HL-60/S4 treated with retinoic acid at 250 ng/mL for 4 days and 3 days (cell line): ENCODE results near the gene ELANE.
"Not testable (repeated sequence)": the region's sequence is repeated elsewhere in the genome, so short reads cannot be mapped to it uniquely, and the experiment has no call there.

Source experiments
- in situ Hi-C: fragments of 300-500 bp; cut with MboI; formaldehyde crosslinking; loops from 2 replicates; pipeline ENCODE4 v1.7.0; 2022; ENCODE audit warnings: low sequenced_read_pairs

ELANE gene

DNA sequence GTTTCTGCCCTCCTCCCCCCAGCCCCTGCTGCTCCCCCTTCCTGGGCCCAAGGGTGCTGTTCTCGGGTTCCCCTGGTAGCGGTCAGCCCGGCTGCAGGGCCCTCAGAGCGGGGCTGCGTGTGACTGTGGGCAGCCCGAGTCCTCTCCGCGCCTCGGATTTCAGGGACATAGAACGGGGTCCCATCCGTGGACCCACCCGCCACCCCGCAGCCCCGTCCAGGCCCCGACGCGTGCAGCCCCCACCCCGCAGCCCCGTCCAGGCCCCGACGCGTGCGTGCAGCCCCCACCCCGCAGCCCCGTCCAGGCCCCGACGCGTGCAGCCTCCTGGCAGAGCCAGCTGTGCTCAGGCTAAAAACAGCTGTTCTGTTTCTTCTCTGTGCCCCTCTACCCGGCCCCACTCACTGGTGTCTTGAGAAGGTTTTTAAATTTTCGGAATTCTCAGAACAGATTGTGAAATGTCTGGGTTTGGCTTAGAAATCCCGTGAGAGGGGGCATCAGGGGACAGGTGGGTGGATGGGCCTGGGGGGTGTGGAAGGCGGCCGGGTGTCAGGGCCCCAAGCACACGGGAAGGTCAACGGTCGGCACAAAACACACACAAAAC, 16.8 kb upstream of the ELANE start:
- in situ Hi-C loops, result no loop called here

- in situ Hi-C loops, result no loop called here
Measured at GRCh38 chr19:840519-841206, 11.4 kb upstream of the ELANE start, which contains the start of gene PRTN3. PRTN3 (plus strand) TSS chr19:840999; CDS start chr19:841009, 10 bp downstream.

GRCh38 chr19:842802-843179, 9.3 kb upstream of the ELANE start:
- in situ Hi-C loops, result not testable (repeated sequence)

DNA sequence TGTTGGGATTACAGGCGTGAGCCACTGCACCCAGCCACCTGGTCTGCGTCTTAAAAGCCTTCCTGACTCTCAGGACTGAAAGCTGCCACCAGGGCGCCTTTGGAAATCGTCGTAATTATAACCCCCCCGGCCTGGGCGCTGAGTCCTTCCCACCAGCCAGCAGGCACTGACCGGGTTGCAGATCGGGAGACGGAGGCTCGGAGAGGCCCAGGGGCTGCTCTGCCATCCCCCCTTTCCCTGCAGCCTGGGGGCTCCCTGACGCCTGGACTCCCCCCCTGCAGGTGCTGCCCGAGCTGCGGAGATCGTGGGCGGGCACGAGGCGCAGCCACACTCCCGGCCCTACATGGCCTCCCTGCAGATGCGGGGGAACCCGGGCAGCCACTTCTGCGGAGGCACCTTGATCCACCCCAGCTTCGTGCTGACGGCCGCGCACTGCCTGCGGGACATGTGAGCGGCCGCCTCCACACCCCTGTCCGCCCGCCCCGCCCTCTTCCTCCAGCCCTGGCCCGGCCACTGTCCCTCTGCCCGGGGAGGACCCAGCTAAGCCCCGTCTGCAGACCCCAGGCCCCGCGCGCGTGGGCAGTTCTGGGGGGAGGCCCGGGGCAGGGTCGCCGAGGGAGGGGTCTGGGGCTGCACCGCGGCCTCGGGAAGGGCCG, 8.8 kb upstream of the ELANE start:
- in situ Hi-C loops, result no loop called here

DNA sequence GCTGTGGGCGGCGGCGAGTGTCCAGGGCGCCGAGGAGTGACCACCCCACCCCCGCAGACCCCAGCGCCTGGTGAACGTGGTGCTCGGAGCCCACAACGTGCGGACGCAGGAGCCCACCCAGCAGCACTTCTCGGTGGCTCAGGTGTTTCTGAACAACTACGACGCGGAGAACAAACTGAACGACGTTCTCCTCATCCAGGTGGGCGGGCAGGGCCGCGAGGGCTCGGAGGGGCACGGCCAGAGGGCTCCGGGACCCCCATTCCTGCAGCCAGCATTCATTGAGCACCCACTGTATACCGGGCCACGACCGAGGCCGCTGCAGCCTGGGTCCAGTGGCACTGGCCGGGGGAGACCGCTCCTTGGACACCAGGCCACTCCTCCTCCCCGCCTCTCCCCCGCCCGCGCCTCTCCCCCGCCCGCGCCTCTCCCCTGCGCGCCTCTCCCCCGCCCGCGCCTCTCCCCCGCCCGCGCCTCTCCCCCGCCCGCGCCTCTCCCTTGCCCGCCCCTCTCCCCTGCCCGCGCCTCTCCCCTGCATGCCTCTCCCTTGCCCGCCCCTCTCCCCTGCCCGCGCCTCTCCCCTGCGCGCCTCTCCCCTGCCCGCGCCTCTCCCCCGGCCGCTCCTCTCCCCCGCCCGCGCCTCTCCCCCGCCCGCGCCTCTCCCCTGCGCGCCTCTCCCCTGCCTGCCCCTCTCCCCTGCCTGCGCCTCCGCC, 8.1 kb upstream of the ELANE start:
- in situ Hi-C loops, result no loop called here

- in situ Hi-C loops, result no loop called here
Measured at GRCh38 chr19:844546-844971, 7.5 kb upstream of the ELANE start.

GRCh38 chr19:845707-846521, 6.2 kb upstream of the ELANE start:
- in situ Hi-C loops, result no loop called here

DNA sequence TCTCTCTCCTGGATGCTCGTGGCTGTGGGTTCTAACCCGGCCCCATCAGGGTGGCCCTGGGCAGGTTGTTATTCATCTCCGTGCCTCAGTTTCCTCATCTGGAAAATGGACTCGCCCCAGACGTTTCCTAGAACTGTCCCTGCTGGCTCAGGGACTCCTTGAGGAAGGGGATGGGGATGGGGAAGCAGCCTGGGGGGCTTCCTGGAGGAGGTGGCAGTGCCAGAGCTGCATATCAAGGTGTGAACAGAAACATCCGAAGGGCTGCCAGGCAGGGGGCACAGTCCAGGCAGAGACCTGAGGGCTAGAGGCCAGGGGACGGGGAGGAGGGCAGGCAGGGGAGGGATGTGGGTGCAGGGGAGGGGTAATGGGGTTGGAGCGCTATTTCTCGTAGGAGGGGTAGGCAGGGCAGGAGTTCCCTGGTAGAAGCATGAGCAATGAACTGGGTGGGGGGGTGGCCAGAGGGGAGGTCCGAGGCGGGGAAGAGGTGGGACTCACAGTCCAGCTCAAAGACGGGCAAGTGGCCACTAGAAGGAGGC, 3.6 kb upstream of the ELANE start:
- in situ Hi-C loops, result no loop called here

GRCh38 chr19:849195-849594, 2.9 kb upstream of the ELANE start:
- in situ Hi-C loops, result not testable (repeated sequence)

- in situ Hi-C loops, result no loop called here
Measured at GRCh38 chr19:850221-850978, 1.7 kb upstream of the ELANE start.

DNA sequence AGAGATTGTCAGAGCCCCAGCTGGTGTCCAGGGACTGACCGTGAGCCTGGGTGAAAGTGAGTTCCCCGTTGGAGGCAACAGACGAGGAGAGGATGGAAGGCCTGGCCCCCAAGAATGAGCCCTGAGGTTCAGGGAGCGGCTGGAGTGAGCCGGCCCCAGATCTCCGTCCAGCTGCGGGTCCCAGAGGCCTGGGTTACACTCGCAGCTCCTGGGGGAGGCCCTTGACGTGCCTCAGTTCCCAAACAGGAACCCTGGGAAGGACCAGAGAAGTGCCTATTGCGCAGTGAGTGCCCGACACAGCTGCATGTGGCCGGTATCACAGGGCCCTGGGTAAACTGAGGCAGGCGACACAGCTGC, 1.1 kb upstream of the ELANE start:
- in situ Hi-C loops, result no loop called here

GRCh38 chr19:853014-853585, 997 bp downstream of the ELANE start:
- in situ Hi-C loops, result no loop called here

DNA sequence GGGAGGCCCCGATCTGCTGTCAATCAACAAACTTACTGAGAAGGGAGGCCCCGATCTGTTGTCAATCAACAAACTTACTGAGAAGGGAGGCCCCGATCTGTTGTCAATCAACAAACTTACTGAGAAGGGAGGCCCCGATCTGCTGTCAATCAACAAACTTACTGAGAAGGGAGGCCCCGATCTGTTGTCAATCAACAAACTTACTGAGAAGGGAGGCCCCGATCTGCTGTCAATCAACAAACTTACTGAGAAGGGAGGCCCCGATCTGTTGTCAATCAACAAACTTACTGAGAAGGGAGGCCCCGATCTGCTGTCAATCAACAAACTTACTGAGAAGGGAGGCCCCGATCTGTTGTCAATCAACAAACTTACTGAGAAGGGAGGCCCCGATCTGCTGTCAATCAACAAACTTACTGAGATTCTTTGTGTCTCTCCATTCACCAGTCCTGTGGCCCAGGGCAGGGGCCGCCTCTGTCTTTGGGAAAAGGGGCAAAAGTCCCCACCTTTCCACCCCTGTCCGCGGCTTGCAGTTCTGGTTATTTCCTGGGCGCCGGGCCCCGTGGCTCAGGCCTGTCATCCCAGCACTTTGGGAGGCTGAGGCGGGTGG, 1.6 kb downstream of the ELANE start:
- in situ Hi-C loops, result not testable (repeated sequence)

- in situ Hi-C loops, result no loop called here
Measured at GRCh38 chr19:854549-854948, 2.4 kb downstream of the ELANE start.

DNA sequence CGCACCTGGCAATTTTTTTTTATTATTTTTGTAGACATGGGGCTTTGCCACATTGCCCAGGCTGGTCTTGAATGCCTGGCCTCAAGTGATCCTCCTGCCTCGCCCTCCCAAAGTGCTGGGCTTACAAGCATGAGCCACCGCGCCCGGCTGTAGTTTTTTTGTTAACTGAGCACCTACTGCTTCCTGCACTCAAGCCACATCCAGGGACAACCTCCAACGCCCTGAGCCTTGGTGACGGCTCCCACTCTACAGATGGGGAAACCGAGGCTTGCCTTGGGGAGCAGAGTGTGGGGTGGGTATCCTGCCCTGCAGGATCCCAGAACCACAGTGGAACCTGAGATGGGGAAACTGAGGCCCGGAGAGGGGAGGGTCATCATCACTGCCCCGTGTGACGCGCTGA, 3.0 kb downstream of the ELANE start:
- in situ Hi-C loops, result no loop called here

DNA sequence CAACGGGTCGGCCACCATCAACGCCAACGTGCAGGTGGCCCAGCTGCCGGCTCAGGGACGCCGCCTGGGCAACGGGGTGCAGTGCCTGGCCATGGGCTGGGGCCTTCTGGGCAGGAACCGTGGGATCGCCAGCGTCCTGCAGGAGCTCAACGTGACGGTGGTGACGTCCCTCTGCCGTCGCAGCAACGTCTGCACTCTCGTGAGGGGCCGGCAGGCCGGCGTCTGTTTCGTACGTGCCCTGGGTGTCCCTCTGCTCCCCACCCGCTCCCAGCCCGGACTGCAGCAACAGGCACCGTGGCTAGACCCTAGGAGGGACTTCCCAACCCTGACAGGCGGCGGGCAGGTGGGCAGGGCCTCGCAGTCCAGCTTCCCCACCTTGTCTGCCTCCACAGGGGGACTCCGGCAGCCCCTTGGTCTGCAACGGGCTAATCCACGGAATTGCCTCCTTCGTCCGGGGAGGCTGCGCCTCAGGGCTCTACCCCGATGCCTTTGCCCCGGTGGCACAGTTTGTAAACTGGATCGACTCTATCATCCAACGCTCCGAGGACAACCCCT, 3.5 kb downstream of the ELANE start:
- in situ Hi-C loops, result no loop called here

DNA sequence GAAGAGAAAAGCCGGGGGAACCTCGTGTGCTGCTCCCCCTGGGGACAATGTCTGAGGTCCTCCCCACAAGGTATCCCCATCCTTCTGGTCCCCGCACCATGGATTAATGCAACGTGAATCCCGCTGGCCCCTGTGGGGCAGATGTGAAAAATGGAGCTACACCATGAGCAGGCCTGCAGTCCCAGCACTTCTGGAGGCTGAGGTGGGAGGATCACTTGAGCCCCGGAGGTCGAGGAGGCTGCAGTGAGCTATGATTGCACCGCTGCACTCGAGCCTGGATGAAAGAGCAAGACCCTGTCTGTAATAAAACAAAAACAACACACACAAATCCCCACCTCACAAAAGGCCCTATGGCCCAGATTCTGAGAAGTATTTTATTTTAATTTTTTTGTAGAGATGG, 6.2 kb downstream of the ELANE start:
- in situ Hi-C loops, result no loop called here

GRCh38 chr19:858868-859843, 7.1 kb downstream of the ELANE start, which contains the start of gene CFD:
CFD (plus strand) TSS chr19:859664; CDS start chr19:859690, 26 bp downstream.
- in situ Hi-C loops, result no loop called here
